IMR-90 (cell line): ENCODE measurements around the gene NPEPPS. TPM values are rescaled to one million over a fixed set of nuclear protein-coding genes. Genes with fewer than 3 reads are reported as not detected.

ENCODE experiments used
- ATAC-seq: fragments of 200-7000 bp; cut with Tn5 transposase; 2 replicates; pipeline ENCODE4 v1.9.1; 2020; ENCODE audit warnings: low read depth, mild to moderate bottlenecking, moderate library complexity
- BruUV-seq: library from RNA; stranded (reverse); fragments of 400-500 nt; replicated peaks from 2 replicates; lab custom pipeline; 2021; lab: Mats Ljungman, UMichigan
- CTCF ChIA-PET: fragments of 300-600 bp; formaldehyde crosslinking; extraction: SDS; loops from one replicate; lab custom pipeline; 2021; ENCODE audit warnings: antibody characterized with exemption; lab: Yijun Ruan, JAX
- POLR2A ChIA-PET: fragments of 300-600 bp; sonication (Branson Sonifier 250); formaldehyde crosslinking; loops from one replicate; lab custom pipeline; 2022; ENCODE audit warnings: antibody characterized with exemption; ENCODE audit not compliant: unreplicated experiment; lab: Charles Lee
- DNase-seq: peaks from one replicate; pipeline ENCODE4 v3.0.0; 2013
- H2AFZ ChIP-seq: replicated peaks from 2 replicates; pipeline ENCODE3; 2013; ENCODE audit warnings: low read length, mild to moderate bottlenecking; ENCODE audit not compliant: poor library complexity
- H2AK5ac ChIP-seq: 2 replicates; pipeline ENCODE4 v1.6.1; 2013; ENCODE audit warnings: low read depth, low read length, inconsistent platforms
- H2AK9ac ChIP-seq: replicated peaks from 2 replicates; pipeline ENCODE3; 2013; ENCODE audit warnings: mild to moderate bottlenecking, low read depth, low read length, moderate library complexity; ENCODE audit not compliant: poor library complexity
- H2BK120ac ChIP-seq: 2 replicates; pipeline ENCODE4 v1.6.1; 2013; ENCODE audit warnings: low read depth, low read length, inconsistent platforms
- H2BK15ac ChIP-seq: 3 replicates; pipeline ENCODE4 v1.6.1; 2013; ENCODE audit warnings: low read depth, low read length, inconsistent platforms
- H2BK20ac ChIP-seq: 2 replicates; pipeline ENCODE4 v1.6.1; 2013; ENCODE audit warnings: low read depth, mild to moderate bottlenecking, inconsistent platforms, low read length, moderate library complexity
- H2BK5ac ChIP-seq: 2 replicates; pipeline ENCODE4 v1.6.1; 2013; ENCODE audit warnings: mild to moderate bottlenecking, low read depth, low read length, inconsistent platforms; ENCODE audit not compliant: poor library complexity, severe bottlenecking
- H3K14ac ChIP-seq: replicated peaks from 2 replicates; pipeline ENCODE4 v1.6.1; 2013; ENCODE audit warnings: low read depth, low read length, inconsistent platforms
- H3K18ac ChIP-seq: 2 replicates; pipeline ENCODE4 v1.6.1; 2013; ENCODE audit warnings: low read depth, low read length, control low read depth
- H3K23ac ChIP-seq: 2 replicates; pipeline ENCODE4 v1.6.1; 2013; ENCODE audit warnings: low read depth, low read length, inconsistent platforms
- H3K27ac ChIP-seq: 2 replicates; pipeline ENCODE4 v1.5.1; 2013; ENCODE audit warnings: mild to moderate bottlenecking, control low read depth, low read length; ENCODE audit not compliant: insufficient read depth
- H3K27me3 ChIP-seq: 2 replicates; pipeline ENCODE4 v1.6.1; 2013; ENCODE audit warnings: low read length; ENCODE audit not compliant: control insufficient read depth, insufficient read depth
- H3K36me3 ChIP-seq: 2 replicates; pipeline ENCODE4 v1.6.1; 2013; ENCODE audit warnings: low read length, mixed read lengths; ENCODE audit not compliant: control insufficient read depth, insufficient read depth
- H3K4ac ChIP-seq: 2 replicates; pipeline ENCODE4 v1.6.1; 2013; ENCODE audit warnings: low read depth, low read length, inconsistent platforms
- H3K4me1 ChIP-seq: 2 replicates; pipeline ENCODE4 v1.6.1; 2013; ENCODE audit warnings: low read length, mixed read lengths; ENCODE audit not compliant: control insufficient read depth, insufficient read depth
- H3K4me2 ChIP-seq: 2 replicates; pipeline ENCODE4 v1.6.1; 2013; ENCODE audit warnings: low read depth, mild to moderate bottlenecking, control low read depth, low read length, moderate library complexity
- H3K4me3 ChIP-seq: 2 replicates; pipeline ENCODE4 v1.5.1; 2013; ENCODE audit warnings: low read depth, mild to moderate bottlenecking, control low read depth, low read length, moderate library complexity; ENCODE audit not compliant: insufficient read depth
- H3K56ac ChIP-seq: 2 replicates; pipeline ENCODE4 v1.6.1; 2013; ENCODE audit warnings: low read length, inconsistent platforms; ENCODE audit not compliant: insufficient read depth; ENCODE audit errors: extremely low read depth
- H3K79me1 ChIP-seq, 2 experiments: 2 replicates each; pipeline ENCODE4 v1.6.1; 2013; ENCODE audit warnings: low read length in 2 of 2, inconsistent platforms in 1 of 2, low read depth in 1 of 2
- H3K9ac ChIP-seq: 2 replicates; pipeline ENCODE4 v1.6.1; 2013; ENCODE audit warnings: low read depth, low read length, control low read depth
- H3K9me1 ChIP-seq: 2 replicates; pipeline ENCODE4 v1.6.1; 2013; ENCODE audit warnings: low read length, inconsistent platforms; ENCODE audit not compliant: insufficient read depth
- H3K9me3 ChIP-seq: 2 replicates; pipeline ENCODE4 v1.6.1; 2013; ENCODE audit warnings: low read length; ENCODE audit not compliant: control insufficient read depth, insufficient read depth
- H4K20me1 ChIP-seq: 2 replicates; pipeline ENCODE4 v1.6.1; 2013; ENCODE audit warnings: low read length, inconsistent platforms; ENCODE audit not compliant: insufficient read depth
- H4K5ac ChIP-seq: 2 replicates; pipeline ENCODE4 v1.6.1; 2013; ENCODE audit warnings: mild to moderate bottlenecking, low read depth, low read length, control low read depth
- H4K8ac ChIP-seq, 2 experiments: 2 replicates each; pipeline ENCODE4 v1.6.1; 2013; ENCODE audit warnings: low read depth in 2 of 2, low read length in 2 of 2, control low read depth in 1 of 2, inconsistent platforms in 1 of 2
- H4K91ac ChIP-seq: 2 replicates; pipeline ENCODE4 v1.6.1; 2013; ENCODE audit warnings: low read depth, low read length, inconsistent platforms; ENCODE audit not compliant: insufficient read depth
- NFE2L2 ChIP-seq: fragments of 150-350 bp; IDR thresholded peaks from 2 replicates; pipeline ENCODE4 v1.6.1; 2016; ENCODE audit warnings: low read depth, mild to moderate bottlenecking, low read length
- SMC3 ChIP-seq: fragments of 150-350 bp; IDR thresholded peaks from 2 replicates; pipeline ENCODE4 v1.6.1; 2016; ENCODE audit warnings: low read depth, mild to moderate bottlenecking, antibody characterized with exemption, low read length, moderate library complexity
- WGBS, 2 experiments: methylation state at CpG; one replicate each; pipeline versions ENCODE4 v1.1.5 to v1.1.7; 2013; ENCODE audit warnings: missing lambda C conversion rate in 2 of 2; ENCODE audit not compliant: insufficient read length in 1 of 2; ENCODE audit errors: extremely low coverage in 2 of 2; 5-methylcytosine and 5-hydroxymethylcytosine counted together
- dilution Hi-C: fragments of 300-500 bp; cut with HindIII; formaldehyde crosslinking; loops from one replicate; pipeline ENCODE4 v1.14.3; 2018; ENCODE audit warnings: low sequenced_read_pairs; ENCODE audit not compliant: unreplicated experiment
- in situ Hi-C: fragments of 300-500 bp; cut with MboI; formaldehyde crosslinking; loops from 3 replicates; pipeline ENCODE4 v1.14.3; 2019; ENCODE audit warnings: low sequenced_read_pairs, inconsistent platforms, mixed read lengths
- intact Hi-C: fragments of 100-400 bp; cut with micrococcal nuclease; formaldehyde crosslinking; loops from 2 replicates; pipeline ENCODE4 v1.10.0; 2022
- polyA plus RNA-seq, 3 experiments: library from polyadenylated mRNA; depleted of rRNA; stranded (reverse); fragments of >200 nt; gene quantifications; 2 replicates each; pipeline ENCODE4 v1.2.3, GENCODE V29; 2012; ENCODE audit warnings: low replicate concordance in 1 of 3
- total RNA-seq: library from RNA; depleted of rRNA; stranded (reverse); fragments of >200 nt; gene quantifications from 2 replicates; pipeline ENCODE4 v1.2.3, GENCODE V29; 2012

The NPEPPS gene
- total and polyA plus RNA-seq, 2 of the 4 experiments (the other 2 are of a cell fraction): 54.1 to 64.6 TPM

GRCh38 chr17:47643116-47643515, 112.2 kb downstream of the NPEPPS start:
- Histone ChIP-seq H3K4me3 (no peak overlapping the region), H3K27me3 (no peaks in the 10 kb centered on the region), H3K4me1 (no peaks in the 10 kb centered on the region), H3K9ac (no peak overlapping the region), H4K8ac (no peak overlapping the region), H2BK20ac (no peak overlapping the region), H2AK9ac (no peak overlapping the region), H2AK5ac (no peak overlapping the region), H3K4ac (no peak overlapping the region), H4K91ac (no peak overlapping the region), H3K18ac (no peak overlapping the region), H4K5ac (no peak overlapping the region), H3K9me1 (no peaks in the 10 kb centered on the region), H3K14ac (no peak overlapping the region), H3K9me3 (no peaks in the 10 kb centered on the region), H2BK15ac (no peak overlapping the region), H3K36me3 (no peaks in the 10 kb centered on the region), H3K79me1 (peaks cover 0 to 16% of the 10 kb centered on the region in 2 experiments; a peak in 2 of 4 replicates), H4K20me1 (no peaks in the 10 kb centered on the region), H3K27ac (no peak overlapping the region), H2BK5ac (no peak overlapping the region), H2BK120ac (no peak overlapping the region), H3K56ac (no peak overlapping the region), H2AFZ (no peak overlapping the region), H3K23ac (no peak overlapping the region), H3K4me2 (no peak overlapping the region)
- in situ Hi-C loops (no loop called here), dilution Hi-C loops (no loop called here), intact Hi-C loops (no loop called here)
- no peak for TF ChIP-seq SMC3
- 0 out of 2 replicates have a peak, but pooled peaks have one; percentile 5 for TF ChIP-seq NFE2L2
- BruUV-seq: no TSS peak
- ChIA-PET CTCF (interaction anchor here (0.6 kb wide), 1 partner anchor 73 kb away, joined by 3 read pairs; no protein-coding TSS in a partner anchor), POLR2A (interaction anchor here (0.6 kb wide), 2 partner anchors 10 to 19 kb away, joined by 3 to 6 read pairs; no protein-coding TSS in a partner anchor)
- ATAC-seq: no peak
- no peak for DNase-seq
- WGBS, 2 experiments: no CpG with 5 or more reads among the region's 2 CpGs
